HepG2 (cell line): ENCODE measurements around the gene AFF4. TPM values are rescaled to one million over a fixed set of nuclear protein-coding genes. Genes with fewer than 3 reads are reported as not detected.

Experiments used
- ATF7 ChIP-seq, 2 experiments: fragments of 450-650 bp in 1 of 2; sonication (generic) in 1 of 2; formaldehyde crosslinking in 1 of 2; IDR thresholded peaks; 2 replicates each; pipeline versions ENCODE4 v1.4.0 to v1.6.1; 2016 to 2020; ENCODE audit warnings: antibody characterized with exemption in 1 of 2, mild to moderate bottlenecking in 1 of 2, missing genetic modification reagents in 1 of 2
- CC2D1A ChIP-seq: sonication (generic); formaldehyde crosslinking; IDR thresholded peaks from 2 replicates; pipeline ENCODE4 v1.8.1; 2023; ENCODE audit warnings: mild to moderate bottlenecking, missing genetic modification reagents
- CCDC6 ChIP-seq: sonication (generic); formaldehyde crosslinking; IDR thresholded peaks from 2 replicates; pipeline ENCODE4 v1.8.1; 2022; ENCODE audit warnings: mild to moderate bottlenecking, missing genetic modification reagents, moderate library complexity
- ELF4 ChIP-seq: sonication (generic); formaldehyde crosslinking; IDR thresholded peaks from 2 replicates; pipeline ENCODE4 v1.5.0; 2020; ENCODE audit warnings: missing genetic modification reagents, mild to moderate bottlenecking, moderate library complexity, borderline replicate concordance
- GPBP1L1 ChIP-seq: sonication (generic); formaldehyde crosslinking; IDR thresholded peaks from 2 replicates; pipeline ENCODE4 v1.5.0; 2020; ENCODE audit warnings: mild to moderate bottlenecking, missing genetic modification reagents
- GRHL1 ChIP-seq: sonication (generic); formaldehyde crosslinking; conservative IDR thresholded peaks from 2 replicates; pipeline ENCODE4 v1.8.0; 2022; ENCODE audit warnings: missing genetic modification reagents
- HNF4A ChIP-seq: sonication (generic); formaldehyde crosslinking; IDR thresholded peaks from 2 replicates; pipeline ENCODE4 v1.4.0; 2020; ENCODE audit warnings: missing genetic modification reagents
- HOXA7 ChIP-seq: sonication (generic); formaldehyde crosslinking; IDR thresholded peaks from 2 replicates; pipeline ENCODE4 v1.8.1; 2022; ENCODE audit warnings: mild to moderate bottlenecking, missing genetic modification reagents, moderate library complexity
- KAT8 ChIP-seq: IDR thresholded peaks from 2 replicates; pipeline ENCODE4 v1.6.1; 2016; ENCODE audit warnings: missing genetic modification reagents, missing compliant biosample characterization
- MAF1 ChIP-seq: sonication (generic); formaldehyde crosslinking; IDR thresholded peaks from 2 replicates; pipeline ENCODE4 v1.5.0; 2020; ENCODE audit warnings: missing genetic modification reagents, borderline replicate concordance
- MIER3 ChIP-seq: IDR thresholded peaks from 2 replicates; pipeline ENCODE4 v1.6.1; 2016; ENCODE audit warnings: missing compliant biosample characterization, borderline replicate concordance
- MTA1 ChIP-seq: sonication (generic); formaldehyde crosslinking; IDR thresholded peaks from 2 replicates; pipeline ENCODE4 v1.4.0; 2020; ENCODE audit warnings: missing genetic modification reagents, mild to moderate bottlenecking, borderline replicate concordance
- PAF1 ChIP-seq: IDR thresholded peaks from 2 replicates; pipeline ENCODE4 v1.6.1; 2016; ENCODE audit warnings: missing genetic modification reagents, missing compliant biosample characterization
- PREB ChIP-seq: sonication (generic); formaldehyde crosslinking; IDR thresholded peaks from 2 replicates; pipeline ENCODE4 v1.4.0; 2020; ENCODE audit warnings: missing genetic modification reagents
- RARA ChIP-seq: IDR thresholded peaks from 2 replicates; pipeline ENCODE4 v1.6.1; 2016; ENCODE audit warnings: missing genetic modification reagents, missing compliant biosample characterization
- RBAK ChIP-seq: sonication (generic); formaldehyde crosslinking; IDR thresholded peaks from 2 replicates; pipeline ENCODE4 v1.5.1; 2020; ENCODE audit warnings: mild to moderate bottlenecking, missing genetic modification reagents
- RFXAP ChIP-seq: sonication (generic); formaldehyde crosslinking; IDR thresholded peaks from 2 replicates; pipeline ENCODE4 v1.4.0; 2020; ENCODE audit warnings: missing genetic modification reagents, borderline replicate concordance
- SP2 ChIP-seq: sonication (generic); formaldehyde crosslinking; IDR thresholded peaks from 2 replicates; pipeline ENCODE4 v1.5.1; 2020; ENCODE audit warnings: mild to moderate bottlenecking, missing genetic modification reagents
- SUZ12 ChIP-seq: fragments of 150-350 bp; IDR thresholded peaks from 2 replicates; pipeline ENCODE4 v1.6.1; 2014; ENCODE audit warnings: low read depth, low read length
- ZBTB7B ChIP-seq: sonication (generic); formaldehyde crosslinking; IDR thresholded peaks from 2 replicates; pipeline ENCODE4 v1.4.0; 2020; ENCODE audit warnings: missing genetic modification reagents
- ZNF383 ChIP-seq: sonication (generic); formaldehyde crosslinking; IDR thresholded peaks from 2 replicates; pipeline ENCODE4 v1.4.0; 2020; ENCODE audit warnings: missing genetic modification reagents, mild to moderate bottlenecking, borderline replicate concordance
- ZNF460 ChIP-seq: sonication (generic); formaldehyde crosslinking; IDR thresholded peaks from 2 replicates; pipeline ENCODE4 v1.5.1; 2020; ENCODE audit warnings: missing genetic modification reagents, mild to moderate bottlenecking, borderline replicate concordance
- ZNF713 ChIP-seq: sonication (generic); formaldehyde crosslinking; IDR thresholded peaks from 2 replicates; pipeline ENCODE4 v1.4.0; 2020; ENCODE audit warnings: mild to moderate bottlenecking, missing genetic modification reagents
- ZNF780A ChIP-seq: sonication (generic); formaldehyde crosslinking; IDR thresholded peaks from 2 replicates; pipeline ENCODE4 v1.8.0; 2022; ENCODE audit warnings: mild to moderate bottlenecking, missing genetic modification reagents, moderate library complexity
- polyA plus RNA-seq, 8 experiments: library from polyadenylated mRNA; depleted of rRNA in 3 of 8; stranded (reverse) in 7 of 8; unstranded in 1 of 8; fragments of >200 nt; fragmentation: Illumina TruSeq in 4 of 8; extraction: Trizol in 4 of 8; gene quantifications; 2 replicates each; pipeline versions ENCODE4 v1.2.1 to v1.2.3, GENCODE V29; 2011 to 2016; ENCODE audit warnings: low read depth in 4 of 8, missing spikeins in 1 of 8, mixed read lengths in 1 of 8; ENCODE audit not compliant: insufficient read depth in 1 of 8
- total RNA-seq, 5 experiments: library from RNA; depleted of rRNA; stranded (reverse); fragments of >200 nt; fragmentation: Illumina TruSeq; extraction: Trizol; gene quantifications; 2 replicates each; pipeline ENCODE4 v1.2.3, GENCODE V29; 2016; ENCODE audit warnings: low read depth in 1 of 5
- TF ChIP-seq, protein P1 (sequence below): sonication (generic); formaldehyde crosslinking; IDR thresholded peaks from 2 replicates; pipeline ENCODE4 v1.5.0; 2020; ENCODE audit warnings: missing genetic modification reagents
- TF ChIP-seq, protein P2 (sequence below): IDR thresholded peaks from 2 replicates; pipeline ENCODE4 v1.6.1; 2016

The AFF4 gene
- total and polyA plus RNA-seq, 2 of the 13 experiments (the other 11 are each of a cell fraction or from before 2014, with no cell fraction given), result 22.1 to 25.5 TPM

DNA sequence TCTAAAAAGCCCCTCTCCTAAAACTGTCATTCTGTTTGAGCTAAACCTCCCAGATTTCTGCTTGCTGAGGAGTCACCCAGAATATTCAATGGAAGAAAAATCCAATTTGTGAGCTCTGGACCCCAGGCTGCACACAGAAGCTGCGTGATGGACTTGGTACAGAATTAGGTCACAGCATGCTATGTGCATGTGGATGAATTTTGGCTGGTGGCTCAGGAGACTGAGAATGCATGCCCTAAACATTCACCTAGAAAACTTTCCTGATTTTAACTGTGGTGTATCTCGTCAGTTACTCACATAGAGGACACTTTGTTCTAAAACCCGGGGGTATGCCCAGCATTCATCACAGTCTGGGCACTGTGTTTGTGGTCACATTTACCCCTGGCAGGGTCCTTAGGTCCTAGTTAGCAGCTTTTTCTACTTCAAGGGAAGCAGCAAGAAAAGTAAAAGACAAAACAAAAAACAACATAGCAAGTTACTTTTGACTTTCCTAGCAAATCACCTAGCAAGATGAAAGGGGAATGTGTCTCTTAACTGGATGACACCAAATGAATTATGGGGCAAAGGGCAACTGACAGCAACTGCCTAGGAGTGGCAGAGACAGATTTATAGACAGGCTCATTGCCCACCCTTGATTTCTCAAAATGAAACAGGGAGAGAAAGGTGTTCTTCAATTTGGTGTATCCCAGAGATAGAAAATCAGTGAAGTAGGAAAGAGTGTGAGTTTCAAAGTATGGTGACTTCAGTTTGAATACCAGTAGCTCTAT is 124.7 kb downstream of the AFF4 start (continued):
- TF ChIP-seq KAT8 (CRISPR knock-in tag), result no peak
- TF ChIP-seq CC2D1A, result no peak
- no peak for TF ChIP-seq ZNF780A (CRISPR knock-in tag)
- TF ChIP-seq MTA1 (CRISPR knock-in tag), result no peak
- TF ChIP-seq ZNF460 (CRISPR knock-in tag), result no peak
- no peak for TF ChIP-seq ZNF713 (CRISPR knock-in tag)
- TF ChIP-seq RFXAP, result no peak
- TF ChIP-seq RBAK, result no peak
- TF ChIP-seq SUZ12, result no peak
- no peak for TF ChIP-seq SP2 (CRISPR knock-in tag)
- no peak for TF ChIP-seq ATF7 (IDR thresholded peaks at IDR 0.05)
- TF ChIP-seq ATF7 (CRISPR knock-in tag; IDR thresholded peaks at IDR 0.05), result no peak
- TF ChIP-seq PAF1, result no peak
- no peak for TF ChIP-seq CCDC6 (CRISPR knock-in tag)
- no peak for TF ChIP-seq MAF1
- TF ChIP-seq ELF4 (CRISPR knock-in tag), result no peak
- no peak for TF ChIP-seq ZNF383 (CRISPR knock-in tag)
- no peak for TF ChIP-seq HOXA7 (CRISPR knock-in tag)
- no peak for TF ChIP-seq MIER3 (CRISPR knock-in tag)
- TF ChIP-seq PREB (CRISPR knock-in tag), result no peak
- TF ChIP-seq, protein P1, sequence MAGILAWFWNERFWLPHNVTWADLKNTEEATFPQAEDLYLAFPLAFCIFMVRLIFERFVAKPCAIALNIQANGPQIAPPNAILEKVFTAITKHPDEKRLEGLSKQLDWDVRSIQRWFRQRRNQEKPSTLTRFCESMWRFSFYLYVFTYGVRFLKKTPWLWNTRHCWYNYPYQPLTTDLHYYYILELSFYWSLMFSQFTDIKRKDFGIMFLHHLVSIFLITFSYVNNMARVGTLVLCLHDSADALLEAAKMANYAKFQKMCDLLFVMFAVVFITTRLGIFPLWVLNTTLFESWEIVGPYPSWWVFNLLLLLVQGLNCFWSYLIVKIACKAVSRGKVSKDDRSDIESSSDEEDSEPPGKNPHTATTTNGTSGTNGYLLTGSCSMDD (CRISPR knock-in tag), result no peak
- TF ChIP-seq HNF4A (CRISPR knock-in tag), result peak; percentile 84
- no peak for TF ChIP-seq GPBP1L1 (CRISPR knock-in tag)
- TF ChIP-seq RARA (CRISPR knock-in tag), result peak; percentile 53; the same call in 1 of the 2 replicates
- no peak for TF ChIP-seq GRHL1 (CRISPR knock-in tag)
- TF ChIP-seq, protein P2, sequence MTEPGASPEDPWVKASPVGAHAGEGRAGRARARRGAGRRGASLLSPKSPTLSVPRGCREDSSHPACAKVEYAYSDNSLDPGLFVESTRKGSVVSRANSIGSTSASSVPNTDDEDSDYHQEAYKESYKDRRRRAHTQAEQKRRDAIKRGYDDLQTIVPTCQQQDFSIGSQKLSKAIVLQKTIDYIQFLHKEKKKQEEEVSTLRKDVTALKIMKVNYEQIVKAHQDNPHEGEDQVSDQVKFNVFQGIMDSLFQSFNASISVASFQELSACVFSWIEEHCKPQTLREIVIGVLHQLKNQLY, result peak; percentile 98
- TF ChIP-seq ZBTB7B (CRISPR knock-in tag), result no peak
